Stimulated activated CD4-positive, alpha-beta T cell treated with anti-CD3 and anti-CD28 coated beads, Interleukin-12 subunit alpha, Interleukin-12 subunit beta, amount 100 ng/mL, for 4 hours (primary cell): ENCODE data around the gene SORCS2.

Source experiments
- DNase-seq: peaks from one replicate; pipeline ENCODE4 v3.0.0-alpha.2; 2020

The SORCS2 gene

GRCh38 chr4:7273738-7274297 lies 81.5 kb downstream of the SORCS2 start:
- no peak for DNase-seq

- no peak for DNase-seq
Observed at GRCh38 chr4:7275067-7275466, 82.7 kb downstream of the SORCS2 start.

DNA sequence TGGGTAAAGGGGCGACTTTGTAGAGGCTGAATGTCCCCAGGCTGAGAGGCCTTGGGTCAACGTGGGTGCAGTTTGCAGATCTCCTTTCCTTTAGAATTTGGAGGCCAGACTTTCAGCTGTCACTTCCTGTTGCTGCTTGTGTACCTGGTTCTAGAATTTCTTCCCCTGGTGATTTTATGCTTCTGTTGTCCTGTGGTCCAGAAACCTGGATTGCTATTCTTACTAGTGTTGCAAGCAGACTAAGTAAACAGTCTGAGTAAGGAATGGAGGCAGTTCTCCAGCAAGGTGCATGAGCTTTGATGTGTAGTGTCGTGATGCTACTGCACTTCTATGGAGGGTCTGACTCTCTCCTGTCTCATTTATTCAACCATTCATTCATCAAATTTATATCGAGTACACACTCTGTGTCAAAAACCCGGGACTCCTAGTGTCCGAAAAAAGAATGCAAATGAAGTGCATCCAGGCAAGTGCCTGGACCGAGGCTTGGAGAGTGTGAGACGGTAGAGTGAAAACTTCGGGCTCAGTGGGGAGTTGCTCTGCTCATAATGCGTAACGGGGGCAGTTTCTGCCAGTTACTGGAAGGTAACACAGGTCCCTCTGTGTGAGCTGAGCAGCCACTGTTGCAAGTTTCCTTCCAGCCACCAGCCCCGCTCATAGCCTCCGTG lies 83.3 kb downstream of the SORCS2 start:
- no peak for DNase-seq

DNA sequence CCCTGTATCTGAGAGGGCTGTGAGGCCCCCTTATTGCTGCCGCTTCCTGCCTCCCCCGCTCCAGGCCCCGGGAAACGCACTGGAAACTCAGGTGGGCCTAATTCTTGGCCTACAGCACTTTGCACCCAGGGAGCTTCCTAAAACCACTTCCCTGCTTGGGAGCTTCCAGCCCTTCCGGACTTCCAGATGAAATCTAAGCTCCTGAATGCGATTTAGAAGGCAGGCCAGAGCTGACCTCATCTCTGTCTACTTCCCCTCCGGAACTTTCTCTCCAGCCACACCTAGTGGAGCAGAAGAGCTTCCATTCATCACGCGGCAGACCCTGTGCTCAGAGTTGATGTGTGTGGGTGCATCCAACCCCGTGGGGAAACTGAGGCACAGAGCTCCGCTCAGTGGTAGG lies 84.2 kb downstream of the SORCS2 start:
- DNase-seq: no peak

DNA sequence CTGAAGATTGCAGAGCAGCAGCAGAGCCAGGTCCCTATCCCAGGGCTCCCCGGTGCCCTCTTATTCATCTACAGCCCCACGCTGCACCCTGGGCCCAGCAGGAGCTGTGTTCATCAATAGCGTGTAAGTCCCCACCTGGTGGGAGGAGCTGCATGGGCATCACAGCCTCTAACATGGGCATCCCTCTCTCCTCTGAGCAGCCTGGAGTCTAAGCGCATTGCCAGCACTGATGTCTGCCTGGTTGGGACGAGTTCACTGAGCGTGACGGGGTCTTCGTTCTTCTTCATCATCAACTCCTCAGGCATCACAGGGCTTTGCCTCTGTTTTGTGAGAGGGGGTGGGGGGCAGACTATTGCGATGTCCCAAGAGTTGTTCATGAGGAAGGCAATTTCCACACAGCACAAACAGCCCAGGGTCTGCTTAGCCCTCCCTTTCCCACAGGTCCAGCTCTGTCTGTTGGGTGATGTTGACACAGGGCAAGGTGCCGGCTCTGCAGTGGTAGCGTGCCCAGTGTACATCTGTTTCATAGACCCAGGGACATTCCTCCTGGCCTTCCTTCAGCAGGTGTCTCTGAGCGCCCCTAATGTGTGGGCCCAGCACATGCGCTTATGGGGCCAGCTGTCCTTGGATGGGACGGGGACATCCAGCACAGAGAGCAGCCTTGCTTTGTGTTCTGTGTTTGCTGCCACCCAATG lies 85.9 kb downstream of the SORCS2 start:
- no peak for DNase-seq

DNA sequence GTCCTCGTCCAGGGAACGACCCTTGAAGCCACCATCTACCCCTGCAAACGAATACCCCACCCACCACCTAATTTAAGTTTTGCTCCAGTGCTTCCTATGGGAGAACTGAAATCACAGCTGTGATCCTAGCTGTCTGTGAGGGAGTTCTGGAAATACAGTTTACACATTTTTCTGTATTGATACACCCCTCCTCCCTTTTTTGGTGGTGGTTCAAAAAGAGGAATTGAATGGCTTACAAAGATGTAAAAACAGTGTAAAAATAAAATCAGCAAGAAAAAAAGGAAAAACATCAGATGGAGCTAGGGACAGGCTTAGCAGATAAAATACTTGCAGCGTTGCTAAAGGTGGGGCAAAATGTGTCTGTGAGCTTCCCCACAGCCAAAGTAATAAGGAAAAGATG lies 86.6 kb downstream of the SORCS2 start:
- no peak for DNase-seq

DNA sequence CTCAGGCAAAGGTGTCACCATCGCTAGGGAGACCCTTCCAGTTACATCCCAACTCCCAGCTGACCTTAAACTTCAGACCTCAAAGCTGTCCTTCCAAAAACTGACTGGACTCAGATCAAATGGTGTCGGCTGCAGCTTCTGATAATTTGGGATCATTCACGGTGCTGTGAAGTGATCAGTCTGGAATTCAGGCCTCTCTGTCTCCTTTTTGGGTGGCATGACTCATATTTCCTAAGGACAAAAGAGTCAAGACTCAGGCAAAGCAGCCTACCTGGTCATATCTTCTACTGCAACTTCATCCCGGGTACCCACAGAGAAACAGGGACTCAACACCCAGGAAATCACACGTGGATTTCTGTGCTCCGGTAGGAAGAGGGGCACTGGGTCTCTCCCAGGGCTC lies 87.6 kb downstream of the SORCS2 start:
- DNase-seq: no peak

DNA sequence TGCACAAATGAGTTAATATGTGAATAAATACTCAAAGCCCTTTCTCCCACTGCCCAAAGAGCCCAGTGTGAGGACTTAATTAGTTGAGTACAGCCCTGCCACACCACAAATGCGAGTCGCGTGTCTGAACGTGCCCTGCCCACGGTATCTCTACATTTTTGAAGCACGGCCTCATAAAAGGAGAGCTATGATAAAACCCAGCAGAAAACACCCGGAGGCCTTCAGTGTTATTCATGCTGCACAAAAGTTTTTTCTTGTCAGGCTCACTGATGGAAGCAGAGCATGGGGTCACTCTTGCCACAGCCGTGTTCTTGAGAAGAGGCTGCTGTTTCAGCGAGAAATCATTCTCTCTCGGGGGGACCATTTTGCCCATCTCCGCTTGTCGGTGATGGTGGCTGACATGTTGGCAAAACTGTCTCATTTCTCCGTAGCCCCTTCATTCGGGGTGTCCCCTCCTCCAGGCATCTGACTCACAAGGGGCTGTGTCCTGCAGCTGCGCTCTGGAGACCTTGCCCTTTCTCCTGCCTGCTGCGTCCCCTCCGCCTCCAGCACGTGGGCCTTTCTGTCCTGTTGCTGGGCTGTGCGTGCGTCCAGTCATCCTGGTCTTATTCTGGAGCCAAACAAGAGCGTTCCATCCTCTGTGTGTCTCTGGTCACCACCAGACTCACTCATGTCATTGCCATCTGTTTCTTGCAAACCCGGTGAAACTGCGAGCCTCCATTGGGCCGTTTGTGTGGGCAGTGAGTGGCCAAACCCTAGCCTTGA lies 88.8 kb downstream of the SORCS2 start:
- no peak for DNase-seq

DNA sequence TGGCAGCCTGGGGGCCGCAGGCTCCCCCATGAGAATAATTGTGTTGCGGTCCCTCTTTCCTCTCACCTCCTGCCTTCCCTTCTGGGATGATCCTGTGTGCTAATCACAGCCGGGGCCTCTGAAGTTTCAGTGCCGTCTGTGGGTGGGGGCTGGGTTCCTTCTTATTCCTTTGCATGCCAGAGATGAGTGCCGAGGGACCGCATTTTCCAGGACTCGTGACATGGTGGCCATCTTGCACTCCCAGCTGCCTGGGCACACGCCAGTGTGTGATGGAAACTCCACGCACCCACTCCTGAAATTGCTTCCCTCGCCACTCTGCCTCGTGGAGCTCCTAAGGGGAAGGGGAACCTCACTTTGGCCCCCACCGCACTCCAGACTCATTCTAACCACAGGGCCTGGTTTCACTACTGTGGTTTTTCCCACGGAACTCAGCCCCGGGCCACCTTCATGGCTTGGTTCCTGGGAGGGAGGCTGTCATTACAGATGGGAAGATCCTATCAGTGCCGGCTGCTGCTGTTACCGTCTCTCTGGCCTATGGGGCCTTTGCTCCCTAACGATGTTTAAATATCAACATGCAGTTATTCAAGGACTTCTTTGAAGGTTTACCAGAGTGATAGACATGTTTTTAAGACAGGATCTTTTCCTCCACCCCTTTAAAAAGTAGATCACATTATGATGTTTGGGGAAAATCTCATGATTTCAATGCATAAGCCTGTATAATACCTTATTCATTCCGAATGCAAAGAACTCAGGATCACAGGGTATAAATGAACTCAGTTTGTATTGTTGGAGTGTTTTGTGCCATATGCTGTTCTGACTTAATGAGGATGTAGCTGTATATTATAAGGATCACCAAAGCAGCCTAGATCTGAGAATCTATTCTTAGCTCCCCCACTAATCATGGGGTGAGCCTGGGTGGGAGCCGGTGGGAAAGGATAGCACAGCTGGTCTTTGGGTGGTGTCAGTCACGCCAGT lies 89.6 kb downstream of the SORCS2 start:
- DNase-seq: no peak

GRCh38 chr4:7282786-7283440 lies 90.6 kb downstream of the SORCS2 start:
- DNase-seq: no peak

- no peak for DNase-seq
Observed at GRCh38 chr4:7285244-7286094, 93.1 kb downstream of the SORCS2 start.

DNA sequence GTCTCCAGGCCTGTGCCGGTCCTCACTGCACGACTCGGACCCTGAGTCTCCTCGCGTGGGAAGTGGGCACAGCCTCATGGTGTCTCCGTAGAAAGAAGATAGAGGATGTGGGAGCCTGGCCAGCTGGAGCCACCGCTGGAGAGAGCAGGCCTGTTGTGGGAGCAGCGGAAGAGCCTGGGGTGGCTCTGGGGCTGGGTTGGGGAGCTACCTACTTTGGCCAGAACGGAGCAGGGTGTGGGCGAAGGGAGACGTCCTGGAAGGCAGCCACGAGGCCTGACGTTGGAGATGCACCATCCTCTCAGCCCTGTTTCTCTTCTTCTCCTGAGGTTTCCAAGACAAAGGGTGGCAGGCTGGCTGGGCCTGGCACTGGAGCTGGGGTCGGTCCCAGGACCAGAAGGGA lies 93.8 kb downstream of the SORCS2 start:
- no peak for DNase-seq

DNA sequence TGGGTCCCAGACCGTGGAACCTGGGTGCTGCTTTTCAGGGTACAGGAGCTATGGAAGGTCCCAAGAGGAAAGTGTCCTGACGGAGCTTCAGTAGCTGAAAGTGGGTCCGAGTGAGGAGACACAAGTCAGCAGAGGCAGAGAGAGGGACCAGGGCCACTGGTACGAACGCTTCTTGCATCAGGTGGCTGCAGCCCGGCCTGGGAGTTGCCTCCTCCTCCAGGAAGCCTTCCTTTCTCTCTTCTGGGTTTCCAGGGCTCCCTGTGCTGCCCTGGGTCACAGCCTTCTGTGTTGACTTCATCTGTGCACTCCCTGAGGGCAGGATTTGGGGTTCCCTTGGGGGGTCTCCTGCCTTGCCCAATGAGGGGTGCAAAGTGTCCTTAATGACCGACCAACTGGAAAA lies 94.5 kb downstream of the SORCS2 start:
- no peak for DNase-seq

GRCh38 chr4:7287274-7287917 lies 95.1 kb downstream of the SORCS2 start:
- no peak for DNase-seq

- no peak for DNase-seq
Observed at GRCh38 chr4:7287918-7288280, 95.6 kb downstream of the SORCS2 start.

DNA sequence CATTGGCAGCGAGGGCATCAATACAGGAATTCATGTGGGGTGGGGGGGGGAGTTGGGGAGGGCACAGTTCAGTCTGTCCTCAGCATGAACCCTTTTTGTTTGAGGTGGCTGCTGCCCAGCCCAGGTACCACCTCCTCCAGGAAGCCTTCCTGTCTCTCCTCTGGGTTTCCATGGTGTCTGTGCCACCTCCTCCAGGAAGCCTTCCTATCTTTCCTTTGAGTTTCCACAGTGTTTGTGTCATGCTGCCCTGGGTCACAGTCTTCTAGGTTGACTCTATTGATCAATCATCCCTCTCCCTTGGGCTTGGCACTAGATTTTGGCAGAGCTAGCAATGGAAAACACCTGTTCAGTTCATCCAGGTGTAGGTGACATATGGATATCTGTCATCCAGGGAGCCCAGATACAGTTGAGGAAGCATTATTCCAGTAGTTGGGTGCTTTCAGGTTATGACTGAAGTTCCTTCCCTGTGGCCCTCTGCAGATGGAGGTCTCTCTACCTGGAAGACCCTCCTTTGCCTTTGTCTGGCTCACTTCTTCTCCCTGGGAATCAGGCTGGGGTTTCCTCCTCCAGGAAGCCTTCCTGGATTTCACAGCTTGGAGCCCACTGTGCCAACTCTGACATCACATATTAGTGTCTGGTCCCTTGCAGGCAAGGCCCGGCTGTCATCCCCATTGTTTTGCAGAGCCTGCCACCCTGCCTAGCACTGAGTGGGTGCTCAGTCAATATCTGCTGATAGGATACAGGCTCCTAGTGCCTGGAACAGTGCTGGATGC lies 96.6 kb downstream of the SORCS2 start:
- DNase-seq: no peak

- DNase-seq: no peak
Observed at GRCh38 chr4:7289589-7289988, 97.3 kb downstream of the SORCS2 start.

- no peak for DNase-seq
Observed at GRCh38 chr4:7291372-7292114, 99.2 kb downstream of the SORCS2 start.

GRCh38 chr4:7293703-7294102 lies 101.4 kb downstream of the SORCS2 start:
- no peak for DNase-seq
